Right forelimb (tissue), 1 donor: ENCODE data around the gene NOS1AP.

Experiments used
- DNase-seq: peaks from one replicate; pipeline ENCODE4 v3.0.0-alpha.2; 2018

NOS1AP gene

GRCh38 chr1:162138599-162139181, 69.2 kb downstream of the NOS1AP start:
- DNase-seq, result no peak

- no peak for DNase-seq
Observed at GRCh38 chr1:162139211-162139610, 69.7 kb downstream of the NOS1AP start.

- no peak for DNase-seq
Observed at GRCh38 chr1:162141281-162142054, 72.0 kb downstream of the NOS1AP start.

GRCh38 chr1:162142968-162143367, 73.5 kb downstream of the NOS1AP start:
- no peak for DNase-seq

- no peak for DNase-seq
Observed at GRCh38 chr1:162144268-162144667, 74.8 kb downstream of the NOS1AP start.

- DNase-seq, result no peak
Observed at GRCh38 chr1:162144853-162145252, 75.4 kb downstream of the NOS1AP start.

GRCh38 chr1:162145280-162145965, 75.9 kb downstream of the NOS1AP start:
- DNase-seq, result no peak

GRCh38 chr1:162145966-162146696, 76.6 kb downstream of the NOS1AP start:
- no peak for DNase-seq

GRCh38 chr1:162147760-162148159, 78.3 kb downstream of the NOS1AP start:
- no peak for DNase-seq

- no peak for DNase-seq
Observed at GRCh38 chr1:162150112-162150511, 80.6 kb downstream of the NOS1AP start.

GRCh38 chr1:162151900-162152829, 82.7 kb downstream of the NOS1AP start:
- no peak for DNase-seq

GRCh38 chr1:162153374-162153773, 83.9 kb downstream of the NOS1AP start:
- DNase-seq, result no peak

GRCh38 chr1:162157469-162157868, 88.0 kb downstream of the NOS1AP start:
- no peak for DNase-seq

GRCh38 chr1:162158624-162159271, 89.3 kb downstream of the NOS1AP start:
- no peak for DNase-seq

GRCh38 chr1:162159515-162159914, 90.0 kb downstream of the NOS1AP start:
- DNase-seq, result no peak

- DNase-seq, result no peak
Observed at GRCh38 chr1:162161916-162162550, 92.5 kb downstream of the NOS1AP start.

GRCh38 chr1:162165528-162165927, 96.0 kb downstream of the NOS1AP start:
- no peak for DNase-seq

- DNase-seq, result no peak
Observed at GRCh38 chr1:162166917-162167615, 97.6 kb downstream of the NOS1AP start.

- DNase-seq, result no peak
Observed at GRCh38 chr1:162168261-162168660, 98.8 kb downstream of the NOS1AP start.

GRCh38 chr1:162169031-162169790, 99.7 kb downstream of the NOS1AP start:
- no peak for DNase-seq
